Measurements from ENCODE around the gene GAD1. TPM values are rescaled to one million over a fixed set of nuclear protein-coding genes. Genes with fewer than 3 reads are reported as not detected.

Gene GAD1
- total and polyA plus RNA-seq, 2 of the 8 experiments (the other 6 are each of a cell fraction or from before 2014, with no cell fraction given), result 0.65 to 1.0 TPM

- TF ChIP-seq POLR2A (IDR thresholded peaks at IDR 0.05; ENCODE audit: control extremely low read depth in 1 of 2, low read depth in 2 of 2, low read length in 2 of 2), result peak in 1 of 2 experiments; percentile 40; a peak in 1 of 3 replicates
- TF ChIP-seq ASH2L (IDR thresholded peaks at IDR 0.05; ENCODE audit: low read length), result peak; percentile 75
- no peak for TF ChIP-seq USF2 (IDR thresholded peaks at IDR 0.05; ENCODE audit: low read length)
- TF ChIP-seq POU5F1 (IDR thresholded peaks at IDR 0.05; ENCODE audit: low read depth, low read length), result no peak
- no peak for TF ChIP-seq TAF7 (optimal IDR thresholded peaks at IDR 0.05; ENCODE audit: borderline replicate concordance, low read depth, low read length)
- no peak for TF ChIP-seq SP4 (IDR thresholded peaks at IDR 0.05; ENCODE audit: low read length)
- TF ChIP-seq SP2 (IDR thresholded peaks at IDR 0.05; ENCODE audit: low read length), result no peak
- 0 out of 4 replicates have a peak, but pooled peaks of 1 of the 2 experiments have one; percentile 29 for TF ChIP-seq RAD21 (IDR thresholded peaks at IDR 0.05 in 1 of 2, conservative IDR thresholded peaks at IDR 0.05 in 1 of 2; ENCODE audit: low read depth in 2 of 2, low read length in 2 of 2)
Measured at GRCh38 chr2:170770008-170770605, 46.6 kb upstream of the GAD1 start, which contains the start of gene ERICH2 (continued).
